H9 (cell line): ENCODE results near the gene FHOD1. TPM values are rescaled to one million over a fixed set of nuclear protein-coding genes. Genes with fewer than 3 reads are reported as not detected.

ENCODE experiments used
- DNase-seq: peaks from one replicate; pipeline ENCODE4 v3.0.0-alpha.2; 2017
- H2AFZ ChIP-seq: one replicate; pipeline ENCODE4 v1.6.1; 2013; ENCODE audit warnings: mild to moderate bottlenecking, low read length, control low read depth, moderate library complexity
- H2AK5ac ChIP-seq: 2 replicates; pipeline ENCODE4 v1.6.1; 2013; ENCODE audit warnings: low read length, control low read depth, mixed read lengths; ENCODE audit not compliant: insufficient read length
- H2BK120ac ChIP-seq: one replicate; pipeline ENCODE4 v1.6.1; 2013; ENCODE audit warnings: low read depth, mild to moderate bottlenecking, low read length, control low read depth, inconsistent platforms; ENCODE audit not compliant: poor library complexity, severe bottlenecking
- H2BK12ac ChIP-seq: 2 replicates; pipeline ENCODE4 v1.6.1; 2013; ENCODE audit warnings: low read length, control low read depth, mixed read lengths, low read depth; ENCODE audit not compliant: insufficient read length
- H2BK15ac ChIP-seq: 2 replicates; pipeline ENCODE4 v1.6.1; 2013; ENCODE audit warnings: low read depth, low read length, control low read depth
- H2BK20ac ChIP-seq: one replicate; pipeline ENCODE4 v1.6.1; 2013; ENCODE audit warnings: low read depth, mild to moderate bottlenecking, low read length, control low read depth, inconsistent platforms; ENCODE audit not compliant: poor library complexity, severe bottlenecking
- H2BK5ac ChIP-seq: 2 replicates; pipeline ENCODE4 v1.6.1; 2013; ENCODE audit warnings: low read length, control low read depth, mixed read lengths; ENCODE audit not compliant: insufficient read length
- H3K14ac ChIP-seq: 2 replicates; pipeline ENCODE4 v1.6.1; 2013; ENCODE audit warnings: low read length, control low read depth; ENCODE audit not compliant: insufficient read depth
- H3K18ac ChIP-seq: 2 replicates; pipeline ENCODE4 v1.6.1; 2013; ENCODE audit warnings: low read depth, mild to moderate bottlenecking, mixed read lengths, low read length, control low read depth; ENCODE audit not compliant: insufficient read length
- H3K23ac ChIP-seq: 2 replicates; pipeline ENCODE4 v1.6.1; 2013; ENCODE audit warnings: low read length, control low read depth, mixed read lengths, low read depth; ENCODE audit not compliant: insufficient read length
- H3K23me2 ChIP-seq: 2 replicates; pipeline ENCODE4 v1.6.1; 2013; ENCODE audit warnings: low read depth, mild to moderate bottlenecking, mixed read lengths, low read length, control low read depth; ENCODE audit not compliant: insufficient read length, poor library complexity, severe bottlenecking
- H3K27ac ChIP-seq: 2 replicates; pipeline ENCODE4 v1.5.1; 2013; ENCODE audit warnings: low read length, control low read depth, mixed read lengths, low read depth; ENCODE audit not compliant: insufficient read length
- H3K27me3 ChIP-seq: 2 replicates; pipeline ENCODE4 v1.6.1; 2013; ENCODE audit warnings: low read length, control low read depth, inconsistent platforms; ENCODE audit not compliant: insufficient read depth
- H3K4ac ChIP-seq: 2 replicates; pipeline ENCODE4 v1.6.1; 2013; ENCODE audit warnings: low read depth, mild to moderate bottlenecking, control low read depth, inconsistent platforms, low read length, moderate library complexity
- H3K4me1 ChIP-seq: 2 replicates; pipeline ENCODE4 v1.6.1; 2013; ENCODE audit warnings: low read length, control low read depth, inconsistent platforms; ENCODE audit not compliant: insufficient read depth
- H3K4me2 ChIP-seq: 2 replicates; pipeline ENCODE4 v1.6.1; 2013; ENCODE audit warnings: low read length, control low read depth, mixed read lengths; ENCODE audit not compliant: insufficient read length, insufficient read depth
- H3K56ac ChIP-seq: 2 replicates; pipeline ENCODE4 v1.6.1; 2013; ENCODE audit warnings: low read depth, mild to moderate bottlenecking, mixed read lengths, low read length, control low read depth; ENCODE audit not compliant: insufficient read length
- H3K79me1 ChIP-seq: 2 replicates; pipeline ENCODE4 v1.6.1; 2013; ENCODE audit warnings: low read depth, mild to moderate bottlenecking, moderate library complexity, low read length, control low read depth, inconsistent platforms; ENCODE audit not compliant: insufficient read depth, poor library complexity, severe bottlenecking
- H3K79me2 ChIP-seq: 2 replicates; pipeline ENCODE4 v1.6.1; 2013; ENCODE audit warnings: low read length, control low read depth, inconsistent platforms; ENCODE audit not compliant: insufficient read depth
- H3K9ac ChIP-seq: 2 replicates; pipeline ENCODE4 v1.6.1; 2013; ENCODE audit warnings: low read length, control low read depth, mixed read lengths; ENCODE audit not compliant: insufficient read length; ENCODE audit errors: extremely low read depth
- H3K9me3 ChIP-seq: one replicate; pipeline ENCODE4 v1.6.1; 2013; ENCODE audit warnings: low read depth, low read length, inconsistent platforms; ENCODE audit not compliant: control insufficient read depth
- H3T11ph ChIP-seq: one replicate; pipeline ENCODE4 v1.6.1; 2013; ENCODE audit warnings: mild to moderate bottlenecking, low read length, control low read depth, inconsistent platforms
- H4K20me1 ChIP-seq: one replicate; pipeline ENCODE4 v1.6.1; 2013; ENCODE audit not compliant: control insufficient read depth, insufficient read length, insufficient read depth
- H4K5ac ChIP-seq: 2 replicates; pipeline ENCODE4 v1.6.1; 2013; ENCODE audit warnings: low read depth, mild to moderate bottlenecking, mixed read lengths, low read length, control low read depth; ENCODE audit not compliant: insufficient read length
- H4K8ac ChIP-seq: replicated peaks from 2 replicates; pipeline ENCODE4 v1.6.1; 2013; ENCODE audit warnings: low read length, control low read depth, mixed read lengths, low read depth; ENCODE audit not compliant: insufficient read length
- H4K91ac ChIP-seq: 2 replicates; pipeline ENCODE4 v1.6.1; 2013; ENCODE audit warnings: low read depth, mild to moderate bottlenecking, moderate library complexity, mixed read lengths, low read length, control low read depth; ENCODE audit not compliant: insufficient read length
- H3K27ac Mint-ChIP-seq, 3 experiments: 2 replicates in 2 of 3; 3 replicates in 1 of 3; pipeline ENCODE4 v1.8.0; 2020 to 2021; ENCODE audit warnings: mixed read lengths in 3 of 3, mild to moderate bottlenecking in 1 of 3, moderate library complexity in 1 of 3
- H3K27me3 Mint-ChIP-seq: 2 replicates; pipeline ENCODE4 v1.8.0; 2021; ENCODE audit warnings: low read depth, mild to moderate bottlenecking, moderate library complexity, mixed read lengths
- H3K36me3 Mint-ChIP-seq, 3 experiments: 2 replicates in 2 of 3; 3 replicates in 1 of 3; pipeline ENCODE4 v1.8.0; 2020 to 2021; ENCODE audit warnings: low read depth in 3 of 3, mixed read lengths in 3 of 3; ENCODE audit not compliant: insufficient read depth in 1 of 3
- H3K4me1 Mint-ChIP-seq, 2 experiments: 2 replicates each; pipeline ENCODE4 v1.8.0; 2020; ENCODE audit warnings: mixed read lengths in 2 of 2
- H3K4me3 Mint-ChIP-seq, 2 experiments: 2 replicates in 1 of 2; 3 replicates in 1 of 2; pipeline ENCODE4 v1.8.0; 2020 to 2021; ENCODE audit warnings: mild to moderate bottlenecking in 2 of 2, mixed read lengths in 2 of 2, moderate library complexity in 1 of 2
- H3K9me3 Mint-ChIP-seq, 2 experiments: 2 replicates in 1 of 2; 3 replicates in 1 of 2; pipeline ENCODE4 v1.8.0; 2020; ENCODE audit warnings: mild to moderate bottlenecking in 2 of 2, mixed read lengths in 2 of 2, moderate library complexity in 1 of 2
- WGBS: extraction: QIAGEN DNeasy Blood & Tissue Kit; methylation state at CpG from one replicate; pipeline ENCODE4 v1.1.7; 2013; ENCODE audit warnings: missing lambda C conversion rate, low lambda C conversion rate, mixed read lengths; ENCODE audit not compliant: insufficient read length; ENCODE audit errors: extremely low coverage; 5-methylcytosine and 5-hydroxymethylcytosine counted together
- total RNA-seq: library from RNA; stranded (reverse); gene quantifications from 2 replicates; pipeline ENCODE4 v1.2.1, GENCODE V29; 2021
- TF ChIP-seq, protein P1 (sequence below): fragments of 200-600 bp; sonication (generic); conservative IDR thresholded peaks from 3 replicates; pipeline ENCODE4 v1.8.0; 2021; ENCODE audit warnings: antibody characterized with exemption, mild to moderate bottlenecking

Gene FHOD1
- total RNA-seq, 1 experiment from 2014 or later = 67.0 TPM

- H2BK5ac ChIP-seq = no peak within 1 kb of the TSS
- H3K4me2 ChIP-seq = peak within 1 kb of the TSS; percentile 98
- H3K27ac ChIP-seq = no peak within 1 kb of the TSS
- H3K23ac ChIP-seq = no peak within 1 kb of the TSS
- peaks cover 4% of the 10 kb centered on the region for H3K4me1 ChIP-seq
- no peak within 1 kb of the TSS; the same call in 1 of the 2 replicates for H3K14ac ChIP-seq
- no peak within 1 kb of the TSS for H2BK12ac ChIP-seq
- peak within 1 kb of the TSS; percentile 99 to 100 for H3K4me3 Mint-ChIP-seq
- peak within 1 kb of the TSS; percentile 97 to 99 (median 98) for H3K27ac Mint-ChIP-seq
- no peak within 1 kb of the TSS for H4K5ac ChIP-seq
- no peaks in the 10 kb centered on the region; a peak in 1 of 5 replicates for H3K9me3 Mint-ChIP-seq
- no peak within 1 kb of the TSS for H2AFZ ChIP-seq
- no peak within 1 kb of the TSS for H2BK15ac ChIP-seq
- peak; percentile 99 for DNase-seq
- H3T11ph ChIP-seq = no peak within 1 kb of the TSS
- H3K9ac ChIP-seq = peak within 1 kb of the TSS; percentile 86
- H3K9me3 ChIP-seq = no peaks in the 10 kb centered on the region
- H3K18ac ChIP-seq = peak within 1 kb of the TSS; percentile 91
- no peak within 1 kb of the TSS for H3K56ac ChIP-seq
- no peak within 1 kb of the TSS for H2BK20ac ChIP-seq
- peaks cover 3% of the 10 kb centered on the region for H3K79me1 ChIP-seq
- no peak within 1 kb of the TSS for H2AK5ac ChIP-seq
- TF ChIP-seq, protein P1, sequence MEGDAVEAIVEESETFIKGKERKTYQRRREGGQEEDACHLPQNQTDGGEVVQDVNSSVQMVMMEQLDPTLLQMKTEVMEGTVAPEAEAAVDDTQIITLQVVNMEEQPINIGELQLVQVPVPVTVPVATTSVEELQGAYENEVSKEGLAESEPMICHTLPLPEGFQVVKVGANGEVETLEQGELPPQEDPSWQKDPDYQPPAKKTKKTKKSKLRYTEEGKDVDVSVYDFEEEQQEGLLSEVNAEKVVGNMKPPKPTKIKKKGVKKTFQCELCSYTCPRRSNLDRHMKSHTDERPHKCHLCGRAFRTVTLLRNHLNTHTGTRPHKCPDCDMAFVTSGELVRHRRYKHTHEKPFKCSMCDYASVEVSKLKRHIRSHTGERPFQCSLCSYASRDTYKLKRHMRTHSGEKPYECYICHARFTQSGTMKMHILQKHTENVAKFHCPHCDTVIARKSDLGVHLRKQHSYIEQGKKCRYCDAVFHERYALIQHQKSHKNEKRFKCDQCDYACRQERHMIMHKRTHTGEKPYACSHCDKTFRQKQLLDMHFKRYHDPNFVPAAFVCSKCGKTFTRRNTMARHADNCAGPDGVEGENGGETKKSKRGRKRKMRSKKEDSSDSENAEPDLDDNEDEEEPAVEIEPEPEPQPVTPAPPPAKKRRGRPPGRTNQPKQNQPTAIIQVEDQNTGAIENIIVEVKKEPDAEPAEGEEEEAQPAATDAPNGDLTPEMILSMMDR = 0 out of 3 replicates have a peak, but pooled peaks have one; percentile 26
- H3K4ac ChIP-seq = no peak within 1 kb of the TSS
- no peak within 1 kb of the TSS for H4K91ac ChIP-seq
- no peak within 1 kb of the TSS for H2BK120ac ChIP-seq
- H3K79me2 ChIP-seq = peaks cover 5% of the 10 kb centered on the region; the same call in 1 of the 2 replicates
- peak within 1 kb of the TSS; percentile 52 for H4K8ac ChIP-seq
- no peaks in the 10 kb centered on the region for H3K27me3 ChIP-seq
- peaks cover 16% of the 10 kb centered on the region for H3K27me3 Mint-ChIP-seq
- H3K36me3 Mint-ChIP-seq = peaks cover 13 to 47% (median 45%) of the 10 kb centered on the region in 3 experiments; a peak in 6 of 7 replicates
- H3K23me2 ChIP-seq = peaks cover 15% of the 10 kb centered on the region
- no peaks in the 10 kb centered on the region for H4K20me1 ChIP-seq
- peaks cover 17 to 20% of the 10 kb centered on the region in 2 experiments for H3K4me1 Mint-ChIP-seq
- WGBS = no CpG with 5 or more reads among the region's 46 CpGs
Observed at GRCh38 chr16:67226804-67227566, 20.3 kb downstream of the FHOD1 start, which contains the start of gene TMEM208. Gene TMEM208, plus strand, starts transcription at chr16:67227130. Its CDS starts 89 bp downstream, at chr16:67227219.
